ENCODE data around the gene KCNK3.

The KCNK3 gene

GRCh38 chr2:26715528-26716270 lies 23.2 kb downstream of the KCNK3 start:
- no peak for DNase-seq

GRCh38 chr2:26716340-26716739 lies 23.8 kb downstream of the KCNK3 start:
- DNase-seq = no peak

DNA sequence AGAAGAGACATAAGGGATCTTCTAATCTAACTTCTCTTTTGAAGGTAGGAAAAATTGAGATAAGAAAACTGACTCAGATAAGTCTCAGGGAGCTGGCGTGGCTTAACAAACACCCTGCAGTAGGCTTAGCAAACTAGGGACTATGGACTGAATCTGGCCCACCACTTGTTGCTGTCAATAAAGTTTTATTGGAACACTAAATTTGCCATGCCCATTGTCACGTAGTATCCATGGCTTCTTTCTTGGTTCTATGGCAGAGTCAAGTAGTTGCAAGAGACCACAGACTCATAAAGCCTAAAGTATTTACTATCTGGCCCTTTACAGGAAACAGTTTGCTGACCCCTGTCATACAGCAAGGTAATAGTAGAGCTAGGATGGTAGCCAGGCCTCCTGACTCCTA lies 24.2 kb downstream of the KCNK3 start:
- DNase-seq = no peak

GRCh38 chr2:26717362-26717761 lies 24.8 kb downstream of the KCNK3 start:
- no peak for DNase-seq

DNA sequence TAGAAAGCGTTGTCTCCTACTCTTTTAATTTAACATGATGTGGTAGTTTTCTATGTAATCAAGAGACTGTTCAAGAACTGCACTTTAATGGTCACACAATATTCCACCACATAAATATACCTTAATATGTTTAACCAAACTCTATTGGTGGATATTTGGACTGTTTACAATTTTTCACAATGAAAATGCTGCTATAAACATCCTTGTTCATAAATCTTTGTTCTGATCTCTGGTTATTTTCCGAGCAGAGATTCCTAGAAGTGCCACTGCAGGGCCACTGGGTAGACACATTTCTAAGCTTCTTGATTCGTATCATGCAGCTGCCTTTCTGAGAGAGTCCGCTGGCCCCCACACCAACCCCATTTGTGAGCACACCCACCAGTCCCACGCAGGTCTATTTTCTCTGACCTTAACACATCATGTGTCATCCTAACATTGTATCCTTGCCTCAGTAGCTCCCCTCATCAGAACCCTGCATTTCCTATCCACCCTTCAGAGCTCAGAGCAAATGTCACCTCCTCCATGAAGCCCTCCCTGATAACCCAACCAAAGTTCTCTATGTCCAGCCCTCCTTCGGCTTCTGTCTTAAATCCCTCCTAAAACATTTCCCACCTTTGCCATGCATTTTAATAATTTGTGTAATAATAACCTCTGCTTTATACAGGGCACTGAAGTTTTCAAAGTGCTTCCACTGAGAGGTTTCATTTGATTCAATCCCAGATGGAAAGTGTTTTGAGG lies 26.6 kb downstream of the KCNK3 start:
- DNase-seq = no peak

- DNase-seq = no peak
Measured at GRCh38 chr2:26720322-26721114, 28.0 kb downstream of the KCNK3 start.

DNA sequence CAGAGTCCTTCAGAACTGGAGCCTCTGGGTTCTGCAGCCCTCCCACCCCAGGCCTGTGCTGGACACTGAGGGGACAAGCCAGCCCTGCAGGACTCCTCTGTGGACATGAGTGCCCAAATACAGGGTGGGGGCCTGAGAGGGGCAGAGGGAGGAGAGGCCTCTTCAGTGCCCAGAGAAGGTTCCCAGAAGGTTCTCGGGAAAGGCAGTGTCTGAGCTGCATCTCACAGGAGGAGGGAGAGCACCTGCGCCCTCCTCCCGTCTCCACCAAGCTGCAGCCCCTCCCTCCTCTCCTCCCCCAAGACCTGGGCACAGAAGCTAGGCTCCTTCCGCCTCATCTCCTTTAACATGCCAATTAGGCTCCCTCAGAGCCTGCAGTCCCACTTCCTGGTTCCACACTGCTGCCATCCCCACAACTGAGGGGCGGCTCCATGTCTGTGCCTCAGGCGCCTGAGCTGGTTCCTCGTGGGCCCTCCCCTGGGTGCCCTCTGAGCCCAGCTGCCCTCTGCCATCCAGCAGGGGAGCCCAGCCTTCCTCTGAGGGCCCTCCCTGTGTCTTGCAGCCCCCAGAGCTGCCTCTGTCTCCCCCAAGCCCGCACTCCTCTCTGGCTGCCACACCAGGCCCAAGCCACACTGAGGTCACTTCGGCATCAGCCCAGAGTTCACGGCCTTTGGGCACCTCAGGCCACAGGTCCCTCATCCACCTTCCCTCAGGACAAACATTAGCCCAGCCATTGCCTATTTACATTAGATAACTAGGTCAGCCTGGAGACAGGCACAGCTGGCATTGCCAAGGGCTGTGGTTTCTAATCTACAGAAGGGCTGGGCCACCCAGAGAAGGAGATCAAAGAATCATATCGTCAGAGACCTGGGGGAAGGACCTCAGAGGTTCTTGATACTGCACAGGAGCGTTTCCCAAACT lies 28.9 kb downstream of the KCNK3 start:
- DNase-seq = no peak

DNA sequence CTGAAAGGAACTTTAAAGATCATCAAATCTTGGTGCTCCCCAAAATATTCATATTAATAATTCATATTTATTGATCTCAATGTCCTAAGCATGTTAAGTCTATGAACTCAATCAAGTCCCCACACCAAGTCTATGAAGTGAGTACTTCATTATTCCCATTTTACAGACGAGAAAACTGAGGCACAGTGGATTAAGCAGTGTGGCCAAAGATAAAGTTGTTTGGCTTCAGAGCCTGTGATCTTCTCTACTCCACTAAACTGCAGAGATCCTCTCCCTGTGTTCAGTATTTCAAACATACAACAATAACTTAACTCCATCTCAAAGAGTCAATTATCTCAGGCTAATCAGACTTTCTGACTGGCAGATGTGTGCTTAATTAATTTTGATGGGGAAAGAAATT lies 29.8 kb downstream of the KCNK3 start:
- no peak for DNase-seq

- no peak for DNase-seq
Measured at GRCh38 chr2:26722911-26723310, 30.4 kb downstream of the KCNK3 start.

- DNase-seq = no peak
Measured at GRCh38 chr2:26723475-26723874, 31.0 kb downstream of the KCNK3 start.

DNA sequence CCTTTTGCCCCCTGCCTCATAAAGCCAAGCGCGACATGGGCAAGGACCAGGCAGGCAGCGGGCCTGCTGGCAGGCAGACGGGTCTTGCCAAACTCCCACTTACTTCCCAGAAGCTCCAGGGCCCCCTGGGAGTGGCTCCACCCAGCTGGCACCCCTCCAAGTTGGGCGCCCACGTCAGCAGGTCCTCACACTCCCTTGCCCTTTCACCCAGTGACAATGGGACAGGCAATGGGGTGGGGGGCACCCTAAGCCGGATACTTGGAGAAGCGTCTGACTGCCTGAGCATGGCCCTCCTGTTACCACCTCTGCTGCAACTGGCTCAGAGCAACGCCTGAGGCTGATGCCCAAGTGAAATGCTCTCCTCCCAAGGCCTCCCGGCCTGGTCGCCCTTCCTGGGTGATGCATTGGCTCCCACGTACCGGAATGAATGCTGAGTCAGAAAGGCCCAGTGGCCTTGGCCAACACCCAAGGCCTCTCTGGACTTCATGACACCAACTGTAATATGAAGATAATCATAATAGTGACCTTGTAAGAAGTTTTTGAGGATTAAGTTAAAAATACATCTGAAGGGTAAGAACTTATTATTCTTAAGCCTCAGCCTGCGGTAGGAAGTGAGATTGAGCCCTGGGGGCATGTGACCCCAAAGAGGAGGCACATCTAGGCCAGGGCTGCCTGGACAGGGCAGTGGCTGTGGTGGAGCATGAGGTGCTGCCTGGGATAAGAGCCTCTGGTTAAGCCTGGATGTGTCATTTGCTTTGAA lies 31.6 kb downstream of the KCNK3 start:
- no peak for DNase-seq

DNA sequence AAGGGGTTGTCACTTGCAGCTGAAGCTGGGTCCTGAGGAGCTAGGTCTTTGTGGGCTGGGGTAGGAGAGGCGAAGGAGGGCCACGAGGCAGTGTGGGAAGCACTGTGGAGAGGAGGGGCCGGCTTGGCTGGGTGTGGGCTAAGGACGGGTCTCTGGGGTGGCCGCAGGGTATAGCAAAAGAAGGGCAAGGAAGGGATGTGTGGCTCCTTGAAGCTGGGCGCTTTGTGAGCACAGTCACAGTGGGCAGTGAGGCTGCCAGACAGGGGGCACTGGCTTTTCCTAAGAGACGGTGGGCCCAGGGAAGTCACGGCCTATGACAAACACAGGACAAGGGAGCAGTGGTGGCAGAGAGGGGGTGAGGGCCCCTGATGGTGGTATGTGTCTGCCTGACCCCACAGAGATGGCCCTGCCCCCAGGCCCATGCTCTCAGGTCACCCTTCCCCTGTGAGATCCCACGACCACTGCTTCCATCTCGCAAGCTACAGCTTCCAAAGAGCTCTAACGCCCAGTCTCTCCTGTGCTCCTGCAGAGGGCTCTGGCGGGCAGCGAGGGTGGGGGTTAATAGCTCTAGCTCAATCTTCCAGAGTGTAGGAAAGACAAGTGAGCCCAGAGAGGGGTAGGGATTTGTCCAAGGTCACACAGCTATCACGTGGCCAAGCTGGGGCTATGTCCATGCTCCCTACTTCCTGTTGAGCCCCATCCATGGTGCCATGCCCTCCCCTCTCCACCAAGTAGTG lies 32.4 kb downstream of the KCNK3 start:
- DNase-seq = no peak

- peak; percentile 91 for DNase-seq
Measured at GRCh38 chr2:26725521-26725820, 32.9 kb downstream of the KCNK3 start.

GRCh38 chr2:26726228-26726627 lies 33.7 kb downstream of the KCNK3 start:
- DNase-seq = no peak

- DNase-seq = no peak
Measured at GRCh38 chr2:26727641-26728561, 35.4 kb downstream of the KCNK3 start.

- no peak for DNase-seq
Measured at GRCh38 chr2:26729311-26729710, 36.8 kb downstream of the KCNK3 start.

GRCh38 chr2:26730549-26731344 lies 38.2 kb downstream of the KCNK3 start:
- DNase-seq = no peak

DNA sequence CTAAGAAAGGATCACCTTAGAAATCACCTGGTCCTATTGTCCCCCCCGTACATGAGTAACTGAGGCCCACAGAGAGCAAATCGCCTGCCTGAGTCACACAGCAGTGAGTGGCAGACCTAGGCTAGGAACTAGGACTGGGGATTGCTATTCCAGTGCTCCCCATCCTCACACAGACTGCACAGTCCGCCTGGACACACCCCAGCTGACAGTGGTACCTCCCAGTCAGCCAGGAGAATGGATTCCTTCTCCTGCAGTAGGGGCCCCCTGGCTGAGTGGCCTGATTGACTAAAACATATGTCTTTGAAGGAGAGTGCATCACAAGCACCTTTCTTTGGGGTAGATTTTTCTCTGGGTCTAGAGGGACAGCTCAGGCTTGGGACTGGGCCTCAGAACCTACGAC lies 39.2 kb downstream of the KCNK3 start:
- DNase-seq = no peak

DNA sequence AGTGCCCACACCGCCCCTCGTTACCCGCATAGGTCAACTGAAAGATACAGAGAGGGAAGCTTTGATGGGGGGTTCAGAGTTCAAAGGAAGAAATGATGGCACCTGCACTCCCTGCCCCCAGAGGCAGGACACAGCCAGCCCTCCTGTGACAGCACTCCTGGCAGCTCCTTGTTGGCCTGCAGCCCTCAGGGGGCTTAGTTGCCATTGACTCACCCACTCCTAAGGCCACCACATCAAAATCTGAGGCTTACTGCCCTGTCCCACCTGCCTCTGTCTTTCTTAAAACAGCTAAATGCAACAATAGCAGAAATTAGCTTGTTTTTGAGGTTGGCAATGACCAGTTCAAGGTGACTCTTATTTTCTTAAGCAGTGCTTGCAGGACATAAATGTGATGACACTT lies 39.9 kb downstream of the KCNK3 start:
- DNase-seq = no peak

Measured in NCI-H524 treated with DMSO at 0.1 percent for 48 hours (cell line).